Parathyroid adenoma (tissue), 2 donors: ENCODE measurements around the gene NOTCH3.

ENCODE experiments used
- H2AFZ ChIP-seq: fragments of 300-600 bp; sonication (generic); one replicate; pipeline ENCODE4 v1.7.0; 2017; ENCODE audit warnings: antibody characterized with exemption, mild to moderate bottlenecking
- H3K27ac ChIP-seq: fragments of 300-600 bp; sonication (generic); one replicate; pipeline ENCODE4 v1.7.0; 2017
- H3K27me3 ChIP-seq: fragments of 300-600 bp; sonication (generic); one replicate; pipeline ENCODE4 v1.7.0; 2017; ENCODE audit warnings: low read length; ENCODE audit not compliant: control insufficient read depth, insufficient read depth
- H3K36me3 ChIP-seq: fragments of 300-600 bp; sonication (generic); one replicate; pipeline ENCODE4 v1.7.0; 2017; ENCODE audit warnings: low read length; ENCODE audit not compliant: control insufficient read depth, insufficient read depth
- H3K4me1 ChIP-seq: fragments of 300-600 bp; sonication (generic); one replicate; pipeline ENCODE4 v1.7.0; 2017; ENCODE audit warnings: control low read depth
- H3K4me2 ChIP-seq: fragments of 300-600 bp; sonication (generic); one replicate; pipeline ENCODE4 v1.7.0; 2017; ENCODE audit warnings: low read length
- H3K4me3 ChIP-seq: fragments of 300-600 bp; sonication (generic); one replicate; pipeline ENCODE4 v1.7.0; 2017; ENCODE audit warnings: low read depth, low read length
- H3K79me2 ChIP-seq: fragments of 300-600 bp; sonication (generic); one replicate; pipeline ENCODE4 v1.7.0; 2017; ENCODE audit warnings: control low read depth
- H3K9ac ChIP-seq: fragments of 300-600 bp; sonication (generic); one replicate; pipeline ENCODE4 v1.7.0; 2017; ENCODE audit warnings: mild to moderate bottlenecking
- H3K9me3 ChIP-seq: fragments of 300-600 bp; sonication (generic); one replicate; pipeline ENCODE4 v1.7.0; 2017; ENCODE audit warnings: low read length; ENCODE audit not compliant: control insufficient read depth
- TF ChIP-seq, protein P1 (sequence below): fragments of 300-600 bp; sonication (generic); IDR thresholded peaks from one replicate; pipeline ENCODE4 v1.7.0; 2017; ENCODE audit warnings: antibody characterized with exemption, mild to moderate bottlenecking
- donor health status: primary hyperparathyroidism.

Gene NOTCH3

DNA sequence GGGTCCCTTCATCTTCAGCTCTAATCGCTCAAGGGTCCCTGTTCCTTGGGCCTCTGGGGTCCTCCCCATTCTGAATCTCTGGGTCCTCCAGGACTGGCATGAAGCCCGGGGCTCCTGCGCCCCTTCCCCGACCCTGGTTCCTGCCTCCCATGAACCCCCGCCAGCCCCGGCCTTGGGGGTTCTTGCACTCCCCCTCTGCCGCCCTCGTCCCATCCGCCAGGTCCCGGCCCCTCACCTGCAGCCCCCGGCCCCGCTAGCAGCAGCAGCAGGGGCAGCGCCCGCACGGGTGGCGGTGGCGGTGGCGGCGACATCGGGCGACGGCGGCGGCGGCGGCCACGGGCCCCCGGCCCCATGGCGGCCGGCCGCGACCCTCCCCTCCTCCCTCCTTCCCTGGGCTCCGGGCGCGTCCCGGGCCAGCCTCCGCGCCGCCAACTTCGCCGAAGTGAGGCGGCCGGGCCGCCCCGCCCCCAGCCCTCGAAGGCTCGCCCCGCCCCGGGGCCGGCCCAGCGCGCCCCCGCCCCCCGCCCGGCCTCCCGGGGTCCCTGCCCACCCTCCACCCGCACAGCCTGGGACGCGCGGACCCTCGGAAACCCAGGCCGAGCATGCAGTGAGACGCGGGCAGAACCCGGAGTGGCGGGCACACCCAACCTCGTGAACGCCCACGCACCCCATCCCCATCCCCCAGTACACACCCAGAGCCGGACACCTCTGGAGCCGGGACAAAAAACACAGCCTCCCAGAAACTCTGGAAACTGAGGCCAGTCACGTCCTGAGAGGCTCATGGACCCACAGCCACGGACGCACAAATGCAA is at the start of gene NOTCH3:
NOTCH3 (minus strand) TSS at position 443 of the 812 bp plus-strand sequence; CDS start at position 353, 90 bp downstream.
- Histone ChIP-seq H3K4me2 (peak within 1 kb of the TSS; percentile 91), H3K4me3 (peak within 1 kb of the TSS; percentile 65), H3K79me2 (no peaks in the 10 kb centered on the region), H3K9ac (no peak within 1 kb of the TSS), H3K27me3 (no peaks in the 10 kb centered on the region), H3K9me3 (no peaks in the 10 kb centered on the region), H3K27ac (no peak within 1 kb of the TSS), H2AFZ (peak within 1 kb of the TSS; percentile 50), H3K4me1 (peaks cover 7% of the 10 kb centered on the region), H3K36me3 (no peaks in the 10 kb centered on the region)
- TF ChIP-seq, protein P1, sequence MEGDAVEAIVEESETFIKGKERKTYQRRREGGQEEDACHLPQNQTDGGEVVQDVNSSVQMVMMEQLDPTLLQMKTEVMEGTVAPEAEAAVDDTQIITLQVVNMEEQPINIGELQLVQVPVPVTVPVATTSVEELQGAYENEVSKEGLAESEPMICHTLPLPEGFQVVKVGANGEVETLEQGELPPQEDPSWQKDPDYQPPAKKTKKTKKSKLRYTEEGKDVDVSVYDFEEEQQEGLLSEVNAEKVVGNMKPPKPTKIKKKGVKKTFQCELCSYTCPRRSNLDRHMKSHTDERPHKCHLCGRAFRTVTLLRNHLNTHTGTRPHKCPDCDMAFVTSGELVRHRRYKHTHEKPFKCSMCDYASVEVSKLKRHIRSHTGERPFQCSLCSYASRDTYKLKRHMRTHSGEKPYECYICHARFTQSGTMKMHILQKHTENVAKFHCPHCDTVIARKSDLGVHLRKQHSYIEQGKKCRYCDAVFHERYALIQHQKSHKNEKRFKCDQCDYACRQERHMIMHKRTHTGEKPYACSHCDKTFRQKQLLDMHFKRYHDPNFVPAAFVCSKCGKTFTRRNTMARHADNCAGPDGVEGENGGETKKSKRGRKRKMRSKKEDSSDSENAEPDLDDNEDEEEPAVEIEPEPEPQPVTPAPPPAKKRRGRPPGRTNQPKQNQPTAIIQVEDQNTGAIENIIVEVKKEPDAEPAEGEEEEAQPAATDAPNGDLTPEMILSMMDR: no peak

DNA sequence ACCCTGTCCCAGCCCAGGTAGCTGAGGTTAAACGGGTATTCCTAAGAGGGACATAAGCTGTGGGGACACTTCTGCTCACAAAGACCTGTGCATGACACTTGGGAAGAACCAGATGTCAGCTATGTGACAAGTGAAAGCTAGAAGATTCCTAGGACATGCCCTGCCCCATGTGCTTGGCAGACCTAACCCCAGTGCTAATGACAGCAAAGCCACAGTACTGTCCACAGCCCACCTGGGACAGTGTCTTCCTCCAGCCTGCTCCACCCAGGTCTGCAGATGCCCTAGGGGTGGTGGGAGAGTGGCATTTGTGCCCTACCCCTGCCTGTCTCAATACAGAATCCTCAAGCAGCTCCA is 49.8 kb upstream of the NOTCH3 start:
- no peaks in the 10 kb centered on the region for H3K27me3 ChIP-seq
- no peak overlapping the region for H2AFZ ChIP-seq
- H3K9ac ChIP-seq: no peak overlapping the region
- peaks cover 57% of the 10 kb centered on the region for H3K4me1 ChIP-seq
- H3K79me2 ChIP-seq: peaks cover 43% of the 10 kb centered on the region
- no peak overlapping the region for H3K4me2 ChIP-seq
- no peak overlapping the region for H3K4me3 ChIP-seq
- H3K27ac ChIP-seq: peak overlapping the region; percentile 53
- no peaks in the 10 kb centered on the region for H3K9me3 ChIP-seq
- TF ChIP-seq, protein P1: no peak
- H3K36me3 ChIP-seq: no peaks in the 10 kb centered on the region

- Histone ChIP-seq H3K27me3 (no peaks in the 10 kb centered on the region), H3K79me2 (peaks cover 40% of the 10 kb centered on the region), H3K36me3 (no peaks in the 10 kb centered on the region), H3K4me3 (no peak overlapping the region), H3K27ac (peak overlapping the region; percentile 53), H3K9me3 (no peaks in the 10 kb centered on the region), H3K4me2 (no peak overlapping the region), H2AFZ (no peak overlapping the region), H3K4me1 (peaks cover 62% of the 10 kb centered on the region), H3K9ac (no peak overlapping the region)
- TF ChIP-seq, protein P1: no peak
Observed at GRCh38 chr19:15249972-15250639, 49.3 kb upstream of the NOTCH3 start.

- peak overlapping the region; percentile 53 for H3K27ac ChIP-seq
- peaks cover 68% of the 10 kb centered on the region for H3K4me1 ChIP-seq
- H2AFZ ChIP-seq: no peak overlapping the region
- no peaks in the 10 kb centered on the region for H3K27me3 ChIP-seq
- TF ChIP-seq, protein P1: no peak
- no peak overlapping the region for H3K4me2 ChIP-seq
- peaks cover 37% of the 10 kb centered on the region for H3K79me2 ChIP-seq
- no peaks in the 10 kb centered on the region for H3K36me3 ChIP-seq
- no peak overlapping the region for H3K9ac ChIP-seq
- H3K9me3 ChIP-seq: no peaks in the 10 kb centered on the region
- no peak overlapping the region for H3K4me3 ChIP-seq
Observed at GRCh38 chr19:15249528-15249874, 48.7 kb upstream of the NOTCH3 start.
